Activated CD8-positive, alpha-beta T cell treated with anti-CD3 and anti-CD28 coated beads, Interleukin-2, amount 10 ng/mL, durations not matched to agents 7 days and 5 days (primary cell): ENCODE results near the gene CDK6. TPM values are rescaled to one million over a fixed set of nuclear protein-coding genes. Genes with fewer than 3 reads are reported as not detected.
A peak's percentile ranks its signal among the peaks of the same experiment; 100 is the strongest.

Experiments
- ATAC-seq: fragments of 150-1000 bp; cut with Tn5 transposase; one replicate; pipeline ENCODE4 v1.10.0; 2021; ENCODE audit warnings: moderate library complexity
- CTCF ChIA-PET: fragments of 350-600 bp; sonication (Branson Sonifier 250); formaldehyde crosslinking; loops from one replicate; lab custom pipeline; 2021; ENCODE audit warnings: antibody characterized with exemption; lab: Charles Lee
- POLR2A ChIA-PET: fragments of 350-600 bp; sonication (Branson Sonifier 250); formaldehyde crosslinking; loops from one replicate; lab custom pipeline; 2021; ENCODE audit warnings: antibody characterized with exemption; lab: Charles Lee
- DNase-seq: peaks from one replicate; pipeline ENCODE4 v3.0.0-alpha.2; 2020
- H3K27ac Mint-ChIP-seq: one replicate; pipeline ENCODE4 v1.8.0; 2021; ENCODE audit warnings: mild to moderate bottlenecking, mixed read lengths
- H3K27me3 Mint-ChIP-seq: one replicate; pipeline ENCODE4 v1.8.0; 2021; ENCODE audit warnings: low read depth, mixed read lengths
- H3K36me3 Mint-ChIP-seq: one replicate; pipeline ENCODE4 v1.8.0; 2021; ENCODE audit warnings: low read depth, mixed read lengths
- H3K4me1 Mint-ChIP-seq: one replicate; pipeline ENCODE4 v1.8.0; 2021; ENCODE audit warnings: low read depth, mixed read lengths
- H3K4me3 Mint-ChIP-seq: one replicate; pipeline ENCODE4 v1.8.0; 2021; ENCODE audit warnings: mild to moderate bottlenecking, mixed read lengths
- H3K9me3 Mint-ChIP-seq: one replicate; pipeline ENCODE4 v1.8.0; 2022; ENCODE audit warnings: mixed read lengths; ENCODE audit not compliant: insufficient read depth
- total RNA-seq, 2 experiments: library from RNA; stranded (reverse); gene quantifications; one replicate each; pipeline ENCODE4 v1.2.3, GENCODE V29; 2021

The CDK6 gene
- total RNA-seq, 2 experiments from 2014 or later, result 159 to 160 TPM

DNA sequence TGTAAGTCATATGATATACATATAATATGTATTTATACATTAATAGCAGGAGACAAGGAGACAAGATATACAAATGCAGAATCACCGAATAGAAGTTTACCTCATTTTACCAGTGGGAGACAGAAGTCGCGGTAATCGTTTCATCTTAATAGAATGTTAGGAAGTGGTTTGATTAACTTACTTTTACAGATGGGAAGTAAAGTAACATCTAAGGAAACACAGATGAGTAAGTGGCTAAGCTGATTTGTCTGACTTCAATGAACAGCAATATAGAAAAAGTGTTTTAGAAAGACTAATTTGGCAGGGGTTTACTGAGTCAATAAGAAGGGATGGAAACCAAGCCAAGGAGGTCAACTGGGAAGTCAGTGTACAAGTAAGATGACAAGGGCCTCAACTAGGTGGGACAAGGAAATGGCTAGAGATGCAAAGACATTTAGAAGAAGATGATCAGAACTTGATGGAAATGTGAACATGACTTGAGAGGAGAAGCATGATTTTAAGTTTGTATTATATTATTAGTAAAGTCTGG, 210.0 kb downstream of the CDK6 start:
- Mint-ChIP-seq H3K27me3 (no peaks in the 10 kb centered on the region), H3K36me3 (peaks cover 87% of the 10 kb centered on the region), H3K4me1 (peaks cover 81% of the 10 kb centered on the region), H3K27ac (peak overlapping the region; percentile 72), H3K4me3 (peak overlapping the region; percentile 4), H3K9me3 (peaks cover 45% of the 10 kb centered on the region)
- ATAC-seq (no peak), DNase-seq (no peak)
- POLR2A ChIA-PET, result interaction anchor here (1.9 kb wide), 1 partner anchor 208 kb away, joined by 5 read pairs; no protein-coding TSS in a partner anchor
- CTCF ChIA-PET, result interaction anchor here (0.9 to 8.1 kb wide), 3 partner anchors 11 to 207 kb away, joined by 3 to 131 read pairs (median 4); partner anchors contain the start of gene CDK6

GRCh38 chr7:92625617-92626016, 210.8 kb downstream of the CDK6 start:
- peaks cover 81% of the 10 kb centered on the region for H3K4me1 Mint-ChIP-seq
- H3K4me3 Mint-ChIP-seq, result peak overlapping the region; percentile 22
- H3K9me3 Mint-ChIP-seq, result peaks cover 44% of the 10 kb centered on the region
- H3K36me3 Mint-ChIP-seq, result peaks cover 85% of the 10 kb centered on the region
- CTCF ChIA-PET, result interaction anchor here (0.6 to 8.1 kb wide), 6 partner anchors 11 to 208 kb away, joined by 3 to 131 read pairs (median 4); partner anchors contain the start of gene CDK6
- ATAC-seq, result peak; percentile 48
- no peak for DNase-seq
- peak overlapping the region; percentile 87 for H3K27ac Mint-ChIP-seq
- POLR2A ChIA-PET, result interaction anchor here (0.7 to 1.9 kb wide), 2 partner anchors 10 to 209 kb away, joined by 3 to 5 read pairs; no protein-coding TSS in a partner anchor
- no peaks in the 10 kb centered on the region for H3K27me3 Mint-ChIP-seq

DNA sequence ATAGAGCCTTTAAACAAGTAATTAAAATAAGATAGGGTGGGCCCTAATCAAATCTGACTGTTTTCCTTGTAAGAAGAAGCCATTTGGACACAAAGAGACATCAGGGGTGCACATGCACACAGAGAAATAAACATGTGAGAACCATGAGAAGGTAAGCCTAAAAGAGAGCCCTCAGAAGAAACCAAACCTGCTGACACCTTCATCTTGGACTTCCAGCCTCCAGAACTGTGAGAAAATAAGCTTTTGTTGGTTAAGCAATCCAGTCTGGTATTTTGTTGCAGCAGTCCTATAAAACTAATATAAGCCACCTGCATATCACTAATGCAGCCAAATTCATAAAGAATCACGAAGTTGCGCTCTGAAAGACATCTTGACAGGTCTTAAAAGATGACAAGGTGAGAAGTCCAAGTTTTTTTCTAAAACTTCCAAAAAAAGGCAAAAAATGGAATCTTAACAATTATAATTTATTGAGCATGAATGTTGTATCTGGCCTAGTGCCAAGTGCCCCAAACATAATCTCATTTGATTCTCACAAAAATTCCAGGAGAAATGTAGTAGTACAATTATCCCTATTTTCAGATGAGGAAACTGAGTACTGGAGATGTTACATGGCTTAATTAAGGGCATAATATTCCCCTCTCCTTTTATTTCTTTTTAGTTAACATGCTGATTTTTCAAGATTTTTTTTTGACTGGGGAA, 211.9 kb downstream of the CDK6 start:
- H3K27me3 Mint-ChIP-seq, result no peaks in the 10 kb centered on the region
- no peak overlapping the region for H3K4me3 Mint-ChIP-seq
- peak overlapping the region; percentile 87 for H3K27ac Mint-ChIP-seq
- ATAC-seq (no peak), DNase-seq (no peak)
- peaks cover 77% of the 10 kb centered on the region for H3K4me1 Mint-ChIP-seq
- ChIA-PET POLR2A (interaction anchor here (0.5 to 1.9 kb wide), 4 partner anchors 40 to 210 kb away, joined by 3 to 5 read pairs (median 3); no protein-coding TSS in a partner anchor), CTCF (interaction anchor here (0.9 to 8.1 kb wide), 4 partner anchors 17 to 209 kb away, joined by 3 to 131 read pairs (median 5); partner anchors contain the start of gene CDK6)
- peaks cover 35% of the 10 kb centered on the region for H3K9me3 Mint-ChIP-seq
- H3K36me3 Mint-ChIP-seq, result peaks cover 82% of the 10 kb centered on the region

DNA sequence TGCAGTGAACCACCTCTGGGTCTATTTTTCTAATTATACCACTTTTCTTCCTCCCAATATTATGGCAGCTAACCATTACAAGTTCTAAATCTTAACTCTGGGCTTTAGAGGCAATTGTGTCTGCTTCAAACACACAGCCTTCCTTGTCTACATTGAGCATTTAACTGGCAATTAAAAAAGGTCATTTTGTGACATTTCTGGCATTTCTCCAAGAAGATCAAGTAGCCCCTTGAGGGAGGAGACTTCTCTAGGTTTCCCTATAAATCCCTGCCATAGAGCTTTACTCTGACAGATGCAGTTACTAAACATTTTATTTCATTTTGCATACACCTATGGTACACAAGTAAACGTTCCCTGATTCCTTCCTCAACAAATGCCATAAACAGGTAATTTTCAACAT, 212.8 kb downstream of the CDK6 start:
- Mint-ChIP-seq H3K9me3 (peaks cover 29% of the 10 kb centered on the region), H3K27me3 (no peaks in the 10 kb centered on the region), H3K27ac (peak overlapping the region; percentile 66), H3K4me1 (peaks cover 73% of the 10 kb centered on the region), H3K4me3 (no peak overlapping the region), H3K36me3 (peaks cover 77% of the 10 kb centered on the region)
- ChIA-PET POLR2A (interaction anchor here (0.8 to 4.5 kb wide), 3 partner anchors 8 to 208 kb away, joined by 3 to 38 read pairs (median 12); no protein-coding TSS in a partner anchor), CTCF (interaction anchor here (8.1 kb wide), 1 partner anchor 210 kb away, joined by 131 read pairs; the partner anchor contains the start of gene CDK6)
- DNase-seq, result no peak
- no peak for ATAC-seq

DNA sequence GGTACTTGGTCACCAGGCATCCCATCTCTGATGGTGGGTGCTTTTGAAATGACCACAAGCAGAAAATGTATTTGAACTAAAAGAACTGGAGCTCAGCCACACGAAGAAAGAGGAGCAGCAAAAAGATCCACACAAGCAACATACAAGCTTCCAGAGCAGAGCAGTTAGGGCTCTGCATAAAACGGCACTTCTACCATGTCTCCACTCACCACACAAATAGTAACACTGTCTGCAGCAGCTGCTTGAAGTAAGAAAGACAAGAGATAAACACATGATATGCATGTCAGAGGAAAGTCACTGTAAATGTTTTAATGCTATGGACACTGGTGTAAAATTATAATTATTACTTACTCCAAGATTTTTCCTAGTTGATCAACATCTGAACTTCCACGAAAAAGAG, 213.7 kb downstream of the CDK6 start:
- POLR2A ChIA-PET, result interaction anchor here (1.2 to 4.5 kb wide), 3 partner anchors 9 to 209 kb away, joined by 3 to 38 read pairs (median 12); no protein-coding TSS in a partner anchor
- peaks cover 69% of the 10 kb centered on the region for H3K4me1 Mint-ChIP-seq

DNA sequence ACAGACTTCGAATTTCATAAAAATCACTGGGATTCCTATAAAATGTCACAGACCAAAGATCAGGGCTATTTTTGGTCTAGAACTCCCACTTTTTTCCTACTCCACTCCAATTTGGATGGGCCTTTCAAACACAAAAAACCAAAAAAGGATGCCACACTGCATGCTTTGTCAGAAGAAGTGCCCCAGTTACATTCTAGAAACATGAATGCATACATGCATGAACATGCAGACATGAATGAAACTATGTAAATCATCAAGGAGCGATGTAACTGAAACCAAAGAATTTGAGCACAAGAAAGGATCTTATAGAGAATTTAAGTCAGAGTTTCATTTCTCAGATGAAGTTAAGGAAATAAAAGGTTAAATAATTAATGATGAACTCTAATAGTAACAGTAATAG, 214.3 kb downstream of the CDK6 start:
- Mint-ChIP-seq H3K27ac (peak overlapping the region; percentile 81), H3K4me1 (peaks cover 62% of the 10 kb centered on the region), H3K36me3 (peaks cover 74% of the 10 kb centered on the region), H3K9me3 (peaks cover 18% of the 10 kb centered on the region), H3K27me3 (no peaks in the 10 kb centered on the region), H3K4me3 (no peak overlapping the region)
- CTCF ChIA-PET, result interaction anchor here (0.6 to 8.1 kb wide), 34 partner anchors 8 to 434 kb away, joined by 3 to 131 read pairs (median 5); partner anchors contain the start of gene CDK6
- ATAC-seq (no peak), DNase-seq (no peak)
- POLR2A ChIA-PET, result interaction anchor here (1.2 to 4.5 kb wide), 6 partner anchors 10 to 210 kb away, joined by 3 to 38 read pairs (median 8); no protein-coding TSS in a partner anchor

More for the DNA sequence above, 213.7 kb downstream of the CDK6 start:
- Mint-ChIP-seq H3K36me3 (peaks cover 75% of the 10 kb centered on the region), H3K9me3 (peaks cover 23% of the 10 kb centered on the region), H3K27ac (peak overlapping the region; percentile 11), H3K4me3 (no peak overlapping the region), H3K27me3 (no peaks in the 10 kb centered on the region)
- CTCF ChIA-PET, result interaction anchor here (0.7 to 8.1 kb wide), 7 partner anchors 10 to 257 kb away, joined by 3 to 131 read pairs (median 17); partner anchors contain the start of gene CDK6
- no peak for ATAC-seq
- no peak for DNase-seq

DNA sequence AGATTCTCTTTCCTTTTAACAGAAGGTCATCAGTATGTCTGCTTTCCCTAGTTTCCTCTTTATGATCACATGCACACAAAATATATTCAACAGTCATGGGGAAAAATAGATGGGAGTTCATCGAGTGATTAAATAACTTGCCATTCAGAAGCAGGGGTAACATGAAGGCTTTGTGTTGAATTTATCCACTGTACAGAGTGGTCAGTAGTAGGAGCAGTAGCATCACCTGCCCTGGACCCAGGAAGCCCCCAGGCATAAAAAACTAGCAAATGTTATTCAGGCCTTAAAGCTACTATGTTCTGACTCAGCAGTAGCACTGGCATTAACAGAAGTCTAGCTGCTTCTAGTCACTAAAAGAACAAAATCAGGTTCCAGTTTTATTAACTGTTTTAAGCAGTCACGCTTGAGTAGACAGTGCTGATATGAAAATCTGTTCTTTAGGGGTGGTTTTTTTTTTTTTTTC, 214.8 kb downstream of the CDK6 start:
- no peaks in the 10 kb centered on the region for H3K27me3 Mint-ChIP-seq
- no peak for DNase-seq
- H3K9me3 Mint-ChIP-seq, result peaks cover 18% of the 10 kb centered on the region
- ChIA-PET CTCF (interaction anchor here (0.6 to 8.1 kb wide), 41 partner anchors 9 to 599 kb away, joined by 3 to 131 read pairs (median 4); partner anchors contain the start of gene CDK6), POLR2A (interaction anchor here (0.7 to 4.5 kb wide), 8 partner anchors 10 to 210 kb away, joined by 3 to 38 read pairs (median 6); no protein-coding TSS in a partner anchor)
- peaks cover 59% of the 10 kb centered on the region for H3K4me1 Mint-ChIP-seq
- peaks cover 76% of the 10 kb centered on the region for H3K36me3 Mint-ChIP-seq
- H3K27ac Mint-ChIP-seq, result peak overlapping the region; percentile 83
- no peak overlapping the region for H3K4me3 Mint-ChIP-seq
- ATAC-seq, result peak; percentile 10

GRCh38 chr7:92621026-92621540, 215.3 kb downstream of the CDK6 start:
- Mint-ChIP-seq H3K27ac (peak overlapping the region; percentile 83), H3K9me3 (peaks cover 18% of the 10 kb centered on the region), H3K36me3 (peaks cover 76% of the 10 kb centered on the region), H3K27me3 (no peaks in the 10 kb centered on the region), H3K4me3 (peak overlapping the region; percentile 9), H3K4me1 (peaks cover 54% of the 10 kb centered on the region)
- ATAC-seq (peak; percentile 82), DNase-seq (peak; percentile 90)
- ChIA-PET POLR2A (interaction anchor here (0.7 to 4.5 kb wide), 9 partner anchors 10 to 215 kb away, joined by 3 to 38 read pairs (median 8); partner anchors contain the start of genes CDK6 and FAM133B), CTCF (interaction anchor here (0.6 to 8.1 kb wide), 46 partner anchors 9 to 599 kb away, joined by 3 to 131 read pairs (median 4); partner anchors contain the start of gene CDK6)

DNA sequence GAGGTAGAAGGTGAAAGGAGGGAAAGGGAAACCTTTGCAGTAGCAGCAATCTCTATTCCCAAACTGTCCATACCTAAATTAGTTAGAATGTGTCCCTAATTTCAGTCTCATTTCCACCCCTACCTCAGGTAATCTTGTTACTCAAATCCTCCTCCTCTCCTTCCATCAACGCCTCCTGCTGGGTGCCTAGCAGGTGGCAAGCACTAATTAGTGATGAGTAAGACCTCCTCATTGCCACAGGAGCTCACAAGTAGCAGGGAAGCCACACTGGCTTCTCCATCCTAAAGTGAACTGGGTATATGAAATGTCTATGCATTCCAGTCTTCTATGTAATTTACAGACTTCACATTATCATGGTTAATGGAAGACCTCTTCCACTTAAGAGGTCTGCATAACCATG, 220.5 kb downstream of the CDK6 start:
- ATAC-seq (no peak), DNase-seq (no peak)
- ChIA-PET POLR2A (interaction anchor here (0.6 to 1.8 kb wide), 2 partner anchors 9 to 221 kb away, joined by 3 to 6 read pairs; partner anchors contain the start of gene CDK6), CTCF (interaction anchor here (0.6 to 1.4 kb wide), 3 partner anchors 14 to 167 kb away, joined by 3 to 5 read pairs (median 4); no protein-coding TSS in a partner anchor)
- H3K9me3 Mint-ChIP-seq, result no peaks in the 10 kb centered on the region
- H3K27ac Mint-ChIP-seq, result peak overlapping the region; percentile 46
- H3K27me3 Mint-ChIP-seq, result no peaks in the 10 kb centered on the region
- H3K36me3 Mint-ChIP-seq, result peaks cover 66% of the 10 kb centered on the region
- no peak overlapping the region for H3K4me3 Mint-ChIP-seq
- H3K4me1 Mint-ChIP-seq, result peaks cover 9% of the 10 kb centered on the region

- H3K9me3 Mint-ChIP-seq, result no peaks in the 10 kb centered on the region
- H3K4me1 Mint-ChIP-seq, result peaks cover 16% of the 10 kb centered on the region
- peaks cover 70% of the 10 kb centered on the region for H3K36me3 Mint-ChIP-seq
- no peak overlapping the region for H3K27ac Mint-ChIP-seq
- POLR2A ChIA-PET, result interaction anchor here (0.7 to 1.8 kb wide), 3 partner anchors 218 to 422 kb away, joined by 3 to 6 read pairs (median 5); partner anchors contain the start of gene CDK6
- CTCF ChIA-PET, result interaction anchor here (0.6 kb wide), 1 partner anchor 11 kb away, joined by 3 read pairs; no protein-coding TSS in a partner anchor
- DNase-seq (no peak), ATAC-seq (no peak)
- no peaks in the 10 kb centered on the region for H3K27me3 Mint-ChIP-seq
- H3K4me3 Mint-ChIP-seq, result no peak overlapping the region
Observed at GRCh38 chr7:92614660-92615174, 221.7 kb downstream of the CDK6 start.
